ENCODE data around the gene SLC2A14.

Gene SLC2A14

DNA sequence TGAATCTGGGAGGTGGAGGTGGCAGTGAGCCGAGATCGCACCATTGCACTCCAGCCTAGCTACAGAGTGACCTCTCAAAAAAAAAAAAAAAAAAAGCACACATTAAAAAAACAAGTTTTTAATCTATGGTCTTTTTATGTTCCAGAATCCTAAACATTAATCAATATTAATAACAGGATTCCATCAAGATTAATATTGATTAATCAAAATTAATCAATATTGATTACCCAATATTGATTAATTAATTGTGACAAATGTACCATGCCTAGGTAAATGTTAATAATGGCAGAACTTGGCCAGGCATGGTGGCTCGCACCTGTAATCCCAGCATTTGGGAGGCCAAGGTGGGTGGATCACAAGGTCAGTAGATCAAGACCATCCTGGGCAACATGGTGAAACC is 91.4 kb downstream of the SLC2A14 start:
- in situ Hi-C loops (cut with MboI; ENCODE audit: low sequenced_read_pairs), result no loop called here

DNA sequence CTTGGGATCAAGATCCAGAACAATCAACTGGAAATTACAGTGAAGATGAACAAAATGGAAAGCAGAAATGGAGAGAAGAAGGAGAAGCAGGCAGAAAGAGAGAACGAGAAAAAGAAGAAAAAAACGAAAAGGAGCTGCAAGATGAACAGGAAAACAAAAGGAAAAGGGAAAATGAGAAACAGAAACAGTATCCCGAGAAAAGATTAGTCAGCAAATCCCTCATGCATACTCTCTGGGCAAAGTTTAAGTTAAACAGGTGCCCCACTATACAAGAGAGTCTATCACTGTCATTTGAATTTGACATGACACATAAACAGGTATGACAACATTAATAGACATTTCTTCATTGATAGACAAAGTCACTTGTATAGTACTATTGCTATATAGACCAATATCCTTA is 102.7 kb downstream of the SLC2A14 start:
- in situ Hi-C loops (cut with MboI; ENCODE audit: low sequenced_read_pairs), result no loop called here

Data from HL-60/S4 treated with phorbol 12-myristate 13-acetate at 8.2 ng/mL for 4 days and 3 days (cell line).